ENCODE data around the gene HMG20B. TPM values are rescaled to one million over a fixed set of nuclear protein-coding genes. Genes with fewer than 3 reads are reported as not detected.

HMG20B gene
- polyA plus RNA-seq, 1 of the 3 experiments (the other 2 are of a cell fraction) = 92.0 TPM

DNA sequence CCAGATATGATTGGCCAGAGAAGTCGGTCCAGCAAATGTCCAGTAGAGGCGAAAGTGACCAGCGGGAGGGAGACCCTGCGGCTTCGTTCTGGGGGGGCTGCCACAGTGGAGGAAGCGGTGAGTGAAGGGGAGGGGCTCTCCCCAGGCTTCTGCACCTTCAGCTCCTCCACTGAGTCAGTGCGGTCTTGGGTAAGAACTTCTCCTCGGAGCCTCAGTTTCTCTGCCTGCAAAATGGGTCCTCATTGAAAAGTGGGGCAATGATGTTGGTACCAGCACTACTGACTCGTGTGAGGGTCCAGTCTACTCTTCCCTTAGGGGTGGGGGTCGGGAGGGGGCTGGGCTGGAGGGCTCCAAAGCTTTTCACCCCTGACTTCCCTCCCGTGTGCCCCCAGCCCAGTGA lies 16.7 kb downstream of the HMG20B start:
- CTCF ChIA-PET = interaction anchor here (0.6 to 1.0 kb wide), 2 partner anchors 64 to 285 kb away, joined by 3 to 4 read pairs; no protein-coding TSS in a partner anchor

DNA sequence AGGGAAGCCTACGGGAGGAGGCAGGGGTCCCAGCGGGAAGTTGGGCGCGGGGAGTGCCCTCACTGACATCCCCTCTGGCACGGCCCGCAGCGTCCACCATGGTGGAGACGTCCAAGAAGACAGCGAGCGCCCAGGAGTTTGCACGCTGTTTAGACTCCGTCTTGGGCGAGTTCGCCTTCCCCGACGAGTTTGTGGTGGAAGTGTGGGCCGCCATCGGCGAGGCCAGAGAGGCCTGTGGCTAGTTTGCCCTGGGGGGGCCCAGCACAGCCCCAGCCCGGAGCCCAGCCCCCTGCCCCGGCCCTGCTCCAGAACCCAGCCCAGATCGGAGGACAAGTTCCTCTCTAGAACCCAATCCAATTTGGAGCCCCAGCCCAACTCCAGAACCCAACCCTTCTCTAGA lies 17.2 kb downstream of the HMG20B start:
- Histone ChIP-seq H3K9ac (no peak overlapping the region), H3K27ac (ENCODE audit: low read depth in 2 of 2, low read length in 1 of 2) (no peak overlapping the region), H4K20me1 (ENCODE audit: insufficient read depth) (no peaks in the 10 kb centered on the region), H3K4me1 (ENCODE audit: control insufficient read depth in 1 of 2, insufficient read depth in 2 of 2, low read depth in 1 of 2, low read length in 1 of 2) (peaks cover 0 to 7% of the 10 kb centered on the region in 2 experiments; a peak in 1 of 4 replicates), H3F3A (replicated peaks; ENCODE audit: insufficient read depth) (peaks cover 13% of the 10 kb centered on the region), H3K9me2 (no peaks in the 10 kb centered on the region), H3K4me2 (no peak overlapping the region), H3K79me2 (ENCODE audit: insufficient read depth) (no peaks in the 10 kb centered on the region), H3K9me3 (no peaks in the 10 kb centered on the region), H3K27me3 (ENCODE audit: insufficient read depth) (no peaks in the 10 kb centered on the region), H3K4me3 (ENCODE audit: low read depth in 2 of 2, low read length in 1 of 2) (no peak overlapping the region), H2AFZ (ENCODE audit: low read depth) (no peak overlapping the region), H3K36me3 (replicated peaks in 1 of 2; ENCODE audit: control insufficient read depth in 1 of 2, insufficient read depth in 2 of 2, low read length in 1 of 2) (no peaks in the 10 kb centered on the region)
- POLR2A ChIA-PET = no interaction called here
- CTCF ChIA-PET = interaction anchor here (0.6 to 1.1 kb wide), 3 partner anchors 64 to 285 kb away, joined by 3 to 4 read pairs (median 4); no protein-coding TSS in a partner anchor
- TF ChIP-seq JUND (IDR thresholded peaks at IDR 0.05) (no peak), RXRA (IDR thresholded peaks at IDR 0.05; ENCODE audit: borderline replicate concordance, low read depth) (no peak), FOXM1 (IDR thresholded peaks at IDR 0.05; ENCODE audit: low read depth) (no peak), POLR2AphosphoS5 (IDR thresholded peaks at IDR 0.05; ENCODE audit: low read depth, low read length) (no peak), EP300 (IDR thresholded peaks at IDR 0.05; ENCODE audit: borderline replicate concordance in 1 of 2, low read depth in 1 of 2, low read length in 1 of 2) (no peak), MAX (IDR thresholded peaks at IDR 0.05; ENCODE audit: low read depth) (no peak), EZH2phosphoT487 (IDR thresholded peaks at IDR 0.05; ENCODE audit: borderline replicate concordance, low read depth) (no peak), FOXJ3 (CRISPR knock-in tag; IDR thresholded peaks at IDR 0.05) (no peak), RAD21 (IDR thresholded peaks at IDR 0.05; ENCODE audit: low read length) (no peak)
- TF ChIP-seq, protein P1, sequence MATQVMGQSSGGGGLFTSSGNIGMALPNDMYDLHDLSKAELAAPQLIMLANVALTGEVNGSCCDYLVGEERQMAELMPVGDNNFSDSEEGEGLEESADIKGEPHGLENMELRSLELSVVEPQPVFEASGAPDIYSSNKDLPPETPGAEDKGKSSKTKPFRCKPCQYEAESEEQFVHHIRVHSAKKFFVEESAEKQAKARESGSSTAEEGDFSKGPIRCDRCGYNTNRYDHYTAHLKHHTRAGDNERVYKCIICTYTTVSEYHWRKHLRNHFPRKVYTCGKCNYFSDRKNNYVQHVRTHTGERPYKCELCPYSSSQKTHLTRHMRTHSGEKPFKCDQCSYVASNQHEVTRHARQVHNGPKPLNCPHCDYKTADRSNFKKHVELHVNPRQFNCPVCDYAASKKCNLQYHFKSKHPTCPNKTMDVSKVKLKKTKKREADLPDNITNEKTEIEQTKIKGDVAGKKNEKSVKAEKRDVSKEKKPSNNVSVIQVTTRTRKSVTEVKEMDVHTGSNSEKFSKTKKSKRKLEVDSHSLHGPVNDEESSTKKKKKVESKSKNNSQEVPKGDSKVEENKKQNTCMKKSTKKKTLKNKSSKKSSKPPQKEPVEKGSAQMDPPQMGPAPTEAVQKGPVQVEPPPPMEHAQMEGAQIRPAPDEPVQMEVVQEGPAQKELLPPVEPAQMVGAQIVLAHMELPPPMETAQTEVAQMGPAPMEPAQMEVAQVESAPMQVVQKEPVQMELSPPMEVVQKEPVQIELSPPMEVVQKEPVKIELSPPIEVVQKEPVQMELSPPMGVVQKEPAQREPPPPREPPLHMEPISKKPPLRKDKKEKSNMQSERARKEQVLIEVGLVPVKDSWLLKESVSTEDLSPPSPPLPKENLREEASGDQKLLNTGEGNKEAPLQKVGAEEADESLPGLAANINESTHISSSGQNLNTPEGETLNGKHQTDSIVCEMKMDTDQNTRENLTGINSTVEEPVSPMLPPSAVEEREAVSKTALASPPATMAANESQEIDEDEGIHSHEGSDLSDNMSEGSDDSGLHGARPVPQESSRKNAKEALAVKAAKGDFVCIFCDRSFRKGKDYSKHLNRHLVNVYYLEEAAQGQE (IDR thresholded peaks at IDR 0.05; ENCODE audit: low read depth, low read length) = no peak
- WGBS (ENCODE audit: low lambda C conversion rate) = 86% methylated on average over 13 of the region's 22 CpGs
- no peak for DNase-seq

More for the DNA sequence above, 16.7 kb downstream of the HMG20B start:
- Histone ChIP-seq H4K20me1 (ENCODE audit: insufficient read depth) (no peaks in the 10 kb centered on the region), H3K4me1 (ENCODE audit: control insufficient read depth in 1 of 2, insufficient read depth in 2 of 2, low read depth in 1 of 2, low read length in 1 of 2) (peaks cover 0 to 7% of the 10 kb centered on the region in 2 experiments; a peak in 1 of 4 replicates), H3K4me2 (no peak overlapping the region), H3K27ac (ENCODE audit: low read depth in 2 of 2, low read length in 1 of 2) (no peak overlapping the region), H3K36me3 (replicated peaks in 1 of 2; ENCODE audit: control insufficient read depth in 1 of 2, insufficient read depth in 2 of 2, low read length in 1 of 2) (no peaks in the 10 kb centered on the region), H3K9me3 (no peaks in the 10 kb centered on the region), H3K79me2 (ENCODE audit: insufficient read depth) (no peaks in the 10 kb centered on the region), H3K9ac (no peak overlapping the region), H3F3A (replicated peaks; ENCODE audit: insufficient read depth) (peaks cover 13% of the 10 kb centered on the region), H3K27me3 (ENCODE audit: insufficient read depth) (no peaks in the 10 kb centered on the region), H3K4me3 (ENCODE audit: low read depth in 2 of 2, low read length in 1 of 2) (no peak overlapping the region), H2AFZ (ENCODE audit: low read depth) (no peak overlapping the region), H3K9me2 (no peaks in the 10 kb centered on the region)
- POLR2A ChIA-PET = no interaction called here
- 37% methylated on average over 10 of the region's 11 CpGs for WGBS (ENCODE audit: low lambda C conversion rate)
- no peak for DNase-seq
- TF ChIP-seq EZH2phosphoT487 (IDR thresholded peaks at IDR 0.05; ENCODE audit: borderline replicate concordance, low read depth) (no peak), MXI1 (IDR thresholded peaks at IDR 0.05; ENCODE audit: low read depth, low read length) (no peak), RFX5 (IDR thresholded peaks at IDR 0.05; ENCODE audit: low read length) (no peak), IRF3 (IDR thresholded peaks at IDR 0.05; ENCODE audit: low read depth, low read length) (no peak)
